ENCODE measurements around the gene CSNK2B.

- TF ChIP-seq CTCF (conservative IDR thresholded peaks at IDR 0.05) (no peak), EZH2 (IDR thresholded peaks at IDR 0.05; ENCODE audit: low read depth) (no peak)
Observed at GRCh38 chr6:31630177-31630934, 35.5 kb upstream of the CSNK2B start.
